Measurements from ENCODE around the gene PPP6R3. TPM values are rescaled to one million over a fixed set of nuclear protein-coding genes. Genes with fewer than 3 reads are reported as not detected.
"Not testable (repeated sequence)": the region's sequence is repeated elsewhere in the genome, so short reads cannot be mapped to it uniquely, and the experiment has no call there.

The PPP6R3 gene
- total RNA-seq, 1 experiment from 2014 or later = 133 TPM

GRCh38 chr11:68429661-68430060 lies 30.9 kb upstream of the PPP6R3 start:
- DNase-seq = no peak
- Histone ChIP-seq H3K36me3 (replicated peaks; ENCODE audit: control insufficient read depth, insufficient read depth, low read length) (peaks cover 19% of the 10 kb centered on the region), H3K27me3 (ENCODE audit: control insufficient read depth, insufficient read depth, low read length) (no peaks in the 10 kb centered on the region), H3K4me3 (ENCODE audit: insufficient read depth, low read depth, low read length) (no peak overlapping the region)

GRCh38 chr11:68430384-68430783 lies 30.2 kb upstream of the PPP6R3 start:
- no peak overlapping the region for H3K4me3 ChIP-seq (ENCODE audit: insufficient read depth, low read depth, low read length)
- peaks cover 20% of the 10 kb centered on the region for H3K36me3 ChIP-seq (replicated peaks; ENCODE audit: control insufficient read depth, insufficient read depth, low read length)
- no peak for DNase-seq
- H3K27me3 ChIP-seq (ENCODE audit: control insufficient read depth, insufficient read depth, low read length) = no peaks in the 10 kb centered on the region

- Histone ChIP-seq H3K4me3 (ENCODE audit: insufficient read depth, low read depth, low read length) (no peak overlapping the region), H3K36me3 (replicated peaks; ENCODE audit: control insufficient read depth, insufficient read depth, low read length) (peaks cover 19% of the 10 kb centered on the region), H3K27me3 (ENCODE audit: control insufficient read depth, insufficient read depth, low read length) (no peaks in the 10 kb centered on the region)
- DNase-seq = no peak
These were observed 29.8 kb upstream of the PPP6R3 start for GRCh38 chr11:68430801-68431200.

GRCh38 chr11:68431984-68432645 lies 28.4 kb upstream of the PPP6R3 start:
- H3K36me3 ChIP-seq (replicated peaks; ENCODE audit: control insufficient read depth, insufficient read depth, low read length) = peaks cover 14% of the 10 kb centered on the region
- no peaks in the 10 kb centered on the region for H3K27me3 ChIP-seq (ENCODE audit: control insufficient read depth, insufficient read depth, low read length)
- DNase-seq = peak; percentile 44
- H3K4me3 ChIP-seq (ENCODE audit: insufficient read depth, low read depth, low read length) = no peak overlapping the region

GRCh38 chr11:68432874-68433273 lies 27.7 kb upstream of the PPP6R3 start:
- DNase-seq = peak; percentile 62
- Histone ChIP-seq H3K4me3 (ENCODE audit: insufficient read depth, low read depth, low read length) (no peak overlapping the region), H3K27me3 (ENCODE audit: control insufficient read depth, insufficient read depth, low read length) (no peaks in the 10 kb centered on the region), H3K36me3 (replicated peaks; ENCODE audit: control insufficient read depth, insufficient read depth, low read length) (peaks cover 14% of the 10 kb centered on the region)

GRCh38 chr11:68433541-68433940 lies 27.0 kb upstream of the PPP6R3 start:
- Histone ChIP-seq H3K36me3 (replicated peaks; ENCODE audit: control insufficient read depth, insufficient read depth, low read length) (peaks cover 15% of the 10 kb centered on the region), H3K27me3 (ENCODE audit: control insufficient read depth, insufficient read depth, low read length) (no peaks in the 10 kb centered on the region), H3K4me3 (ENCODE audit: insufficient read depth, low read depth, low read length) (no peak overlapping the region)
- DNase-seq = no peak

- H3K36me3 ChIP-seq (replicated peaks; ENCODE audit: control insufficient read depth, insufficient read depth, low read length) = peaks cover 19% of the 10 kb centered on the region
- not testable (repeated sequence) for H3K27me3 ChIP-seq (ENCODE audit: control insufficient read depth, insufficient read depth, low read length); H3K4me3 ChIP-seq (ENCODE audit: insufficient read depth, low read depth, low read length); DNase-seq
These were observed 26.4 kb upstream of the PPP6R3 start for GRCh38 chr11:68434159-68434558.

- H3K4me3 ChIP-seq (ENCODE audit: insufficient read depth, low read depth, low read length) = no peak overlapping the region
- no peaks in the 10 kb centered on the region for H3K27me3 ChIP-seq (ENCODE audit: control insufficient read depth, insufficient read depth, low read length)
- H3K36me3 ChIP-seq (replicated peaks; ENCODE audit: control insufficient read depth, insufficient read depth, low read length) = peaks cover 11% of the 10 kb centered on the region
- DNase-seq = peak; percentile 62
These were observed 24.2 kb upstream of the PPP6R3 start for GRCh38 chr11:68436162-68436888.

GRCh38 chr11:68436985-68437926 lies 23.3 kb upstream of the PPP6R3 start:
- Histone ChIP-seq H3K36me3 (replicated peaks; ENCODE audit: control insufficient read depth, insufficient read depth, low read length) (peaks cover 15% of the 10 kb centered on the region), H3K27me3 (ENCODE audit: control insufficient read depth, insufficient read depth, low read length) (no peaks in the 10 kb centered on the region), H3K4me3 (ENCODE audit: insufficient read depth, low read depth, low read length) (no peak overlapping the region)
- DNase-seq = peak; percentile 57

- no peak overlapping the region for H3K4me3 ChIP-seq (ENCODE audit: insufficient read depth, low read depth, low read length)
- H3K36me3 ChIP-seq (replicated peaks; ENCODE audit: control insufficient read depth, insufficient read depth, low read length) = peaks cover 15% of the 10 kb centered on the region
- peak; percentile 69 for DNase-seq
- no peaks in the 10 kb centered on the region for H3K27me3 ChIP-seq (ENCODE audit: control insufficient read depth, insufficient read depth, low read length)
These were observed 22.5 kb upstream of the PPP6R3 start for GRCh38 chr11:68437927-68438657.

- Histone ChIP-seq H3K27me3 (ENCODE audit: control insufficient read depth, insufficient read depth, low read length) (no peaks in the 10 kb centered on the region), H3K4me3 (ENCODE audit: insufficient read depth, low read depth, low read length) (no peak overlapping the region), H3K36me3 (replicated peaks; ENCODE audit: control insufficient read depth, insufficient read depth, low read length) (peaks cover 14% of the 10 kb centered on the region)
- DNase-seq = peak; percentile 57
These were observed 21.8 kb upstream of the PPP6R3 start for GRCh38 chr11:68438658-68439259.

- peak; percentile 97 for DNase-seq
- H3K36me3 ChIP-seq (replicated peaks; ENCODE audit: control insufficient read depth, insufficient read depth, low read length) = peaks cover 11% of the 10 kb centered on the region
- H3K27me3 ChIP-seq (ENCODE audit: control insufficient read depth, insufficient read depth, low read length) = no peaks in the 10 kb centered on the region
- H3K4me3 ChIP-seq (ENCODE audit: insufficient read depth, low read depth, low read length) = no peak overlapping the region
These were observed 21.0 kb upstream of the PPP6R3 start for GRCh38 chr11:68439355-68440065.

- DNase-seq = peak; percentile 64
These were observed 20.3 kb upstream of the PPP6R3 start for GRCh38 chr11:68440224-68440623.

More at GRCh38 chr11:68440224-68440623, 20.3 kb upstream of the PPP6R3 start:
- Histone ChIP-seq H3K27me3 (ENCODE audit: control insufficient read depth, insufficient read depth, low read length) (no peaks in the 10 kb centered on the region), H3K36me3 (replicated peaks; ENCODE audit: control insufficient read depth, insufficient read depth, low read length) (peaks cover 11% of the 10 kb centered on the region), H3K4me3 (ENCODE audit: insufficient read depth, low read depth, low read length) (no peak overlapping the region)
